IPS-20b (cell line): ENCODE measurements around the gene ROPN1B.
"Not testable (repeated sequence)": the region's sequence is repeated elsewhere in the genome, so short reads cannot be mapped to it uniquely, and the experiment has no call there.

Experiments
- H3K27ac ChIP-seq: one replicate; pipeline ENCODE4 v1.5.1; 2013; ENCODE audit warnings: low read length
- H3K27me3 ChIP-seq: 2 replicates; pipeline ENCODE4 v1.6.1; 2013; ENCODE audit warnings: mild to moderate bottlenecking, low read length, inconsistent platforms; ENCODE audit not compliant: insufficient read depth
- H3K36me3 ChIP-seq: 2 replicates; pipeline ENCODE4 v1.6.1; 2013; ENCODE audit warnings: low read depth, mild to moderate bottlenecking, inconsistent platforms, low read length, moderate library complexity; ENCODE audit not compliant: insufficient read depth
- H3K4me1 ChIP-seq: 2 replicates; pipeline ENCODE4 v1.6.1; 2013; ENCODE audit warnings: mild to moderate bottlenecking, control low read depth, inconsistent platforms, low read length, moderate library complexity; ENCODE audit not compliant: insufficient read depth
- H3K4me3 ChIP-seq: 2 replicates; pipeline ENCODE4 v1.5.1; 2013; ENCODE audit warnings: mild to moderate bottlenecking, low read length, inconsistent platforms
- H3K9ac ChIP-seq: 2 replicates; pipeline ENCODE4 v1.6.1; 2013; ENCODE audit warnings: low read depth, mild to moderate bottlenecking, inconsistent platforms, low read length, moderate library complexity
- H3K9me3 ChIP-seq: 2 replicates; pipeline ENCODE4 v1.6.1; 2013; ENCODE audit warnings: mild to moderate bottlenecking, low read depth, low read length, inconsistent platforms; ENCODE audit not compliant: insufficient read depth

ROPN1B gene

GRCh38 chr3:125968701-125969592 lies at the start of gene ROPN1B:
Gene ROPN1B (plus strand): TSS chr3:125969178. CDS start chr3:125972055, 2,877 bp downstream.
- not testable (repeated sequence) for H3K27ac ChIP-seq, H3K9ac ChIP-seq, H3K4me1 ChIP-seq, H3K4me3 ChIP-seq, H3K36me3 ChIP-seq, H3K9me3 ChIP-seq
- peaks cover 70% of the 10 kb centered on the region for H3K27me3 ChIP-seq

GRCh38 chr3:125920191-125920590 lies 48.8 kb upstream of the ROPN1B start:
- not testable (repeated sequence) for H3K27ac ChIP-seq, H3K36me3 ChIP-seq, H3K27me3 ChIP-seq, H3K9me3 ChIP-seq, H3K4me1 ChIP-seq, H3K4me3 ChIP-seq, H3K9ac ChIP-seq

GRCh38 chr3:125920751-125921279 lies 48.2 kb upstream of the ROPN1B start:
- H3K9ac ChIP-seq, H3K36me3 ChIP-seq, H3K9me3 ChIP-seq, H3K27me3 ChIP-seq, H3K27ac ChIP-seq, H3K4me1 ChIP-seq, H3K4me3 ChIP-seq: not testable (repeated sequence)

DNA sequence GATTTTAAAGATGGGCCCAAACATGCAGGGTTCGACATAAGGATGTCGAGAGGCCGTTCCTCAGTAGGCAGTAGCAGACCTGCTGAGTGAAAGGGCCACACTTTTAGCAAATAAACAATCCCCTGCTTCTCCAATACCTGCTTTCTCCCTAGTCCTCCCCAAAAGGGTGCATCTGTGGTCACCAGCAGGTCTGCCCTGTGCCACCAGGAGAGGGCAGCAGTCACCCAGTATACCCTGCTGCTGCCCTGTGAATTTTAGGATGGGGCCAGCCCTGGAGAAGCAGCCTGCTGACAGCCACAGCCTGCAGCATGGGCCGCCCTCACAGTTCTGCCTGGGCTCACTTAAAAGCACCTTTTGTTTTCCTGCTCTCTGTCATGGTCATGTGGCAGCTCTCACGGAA lies 47.3 kb upstream of the ROPN1B start:
- H3K27me3 ChIP-seq, H3K4me3 ChIP-seq: not testable (repeated sequence)

DNA sequence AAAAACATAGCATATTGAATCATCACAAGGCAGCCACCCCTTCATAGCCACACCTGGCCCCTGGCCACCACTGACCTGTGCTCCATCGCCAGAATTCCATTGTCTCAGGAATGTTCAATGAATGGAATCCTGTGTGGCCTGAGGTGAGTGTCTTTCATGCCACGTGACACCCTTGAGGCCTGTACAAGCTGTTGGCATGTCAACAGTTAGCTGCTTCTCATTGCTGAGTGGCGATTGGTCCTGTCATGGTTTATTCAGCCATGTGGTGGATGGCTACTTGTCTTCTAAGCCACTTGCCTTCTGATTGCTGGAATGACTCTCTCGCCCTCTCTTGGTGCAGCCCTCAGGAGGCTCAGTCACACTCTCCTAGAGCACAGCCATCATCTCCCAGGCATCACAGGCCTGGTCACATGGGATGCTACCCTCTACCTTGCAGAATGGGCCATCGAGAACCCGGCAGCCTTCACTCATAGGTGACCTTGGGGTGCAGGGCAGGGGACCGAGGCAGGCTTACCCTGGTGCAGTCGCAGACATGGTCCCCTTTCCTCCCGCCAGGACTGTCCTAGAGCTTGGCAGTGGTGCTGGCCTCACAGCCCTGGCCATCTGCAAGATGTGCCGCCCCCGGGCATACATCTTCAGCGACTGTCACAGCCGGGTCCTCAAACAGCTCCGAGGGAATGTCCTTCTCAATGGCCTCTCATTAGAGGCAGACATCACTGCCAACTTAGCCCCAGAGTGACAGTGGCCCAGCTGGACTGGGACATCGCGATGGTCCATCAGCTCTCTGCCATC lies 45.5 kb upstream of the ROPN1B start:
- H3K36me3 ChIP-seq, H3K9ac ChIP-seq, H3K9me3 ChIP-seq, H3K27ac ChIP-seq, H3K4me3 ChIP-seq, H3K4me1 ChIP-seq, H3K27me3 ChIP-seq: not testable (repeated sequence)

More for the DNA sequence above, 47.3 kb upstream of the ROPN1B start:
- H3K36me3 ChIP-seq, H3K27ac ChIP-seq, H3K9me3 ChIP-seq, H3K9ac ChIP-seq, H3K4me1 ChIP-seq: not testable (repeated sequence)

- H3K27me3 ChIP-seq, H3K27ac ChIP-seq, H3K4me1 ChIP-seq, H3K9ac ChIP-seq, H3K36me3 ChIP-seq, H3K9me3 ChIP-seq, H3K4me3 ChIP-seq: not testable (repeated sequence)
Observed at GRCh38 chr3:125924276-125924675, 44.7 kb upstream of the ROPN1B start.

DNA sequence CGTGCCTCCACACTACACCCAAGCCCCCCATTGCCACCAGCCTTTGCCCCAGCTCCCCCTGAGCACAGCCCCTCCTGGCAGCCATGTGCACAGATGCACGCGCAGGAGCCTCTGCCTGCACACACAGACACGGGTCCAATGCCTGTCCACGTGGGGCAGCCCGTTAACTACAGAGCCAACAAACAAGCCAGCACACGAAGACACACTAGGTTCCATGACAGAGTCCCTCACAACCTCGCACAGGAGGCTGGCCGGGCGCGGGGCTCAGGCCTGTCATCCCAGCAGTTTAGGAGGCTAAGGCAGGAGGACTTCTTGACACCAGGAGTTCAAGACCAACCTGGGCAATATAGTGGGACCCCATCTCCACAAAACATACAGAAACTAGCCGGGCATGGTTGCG lies 43.3 kb upstream of the ROPN1B start:
- H3K4me1 ChIP-seq, H3K9ac ChIP-seq, H3K4me3 ChIP-seq, H3K27ac ChIP-seq, H3K36me3 ChIP-seq, H3K27me3 ChIP-seq, H3K9me3 ChIP-seq: not testable (repeated sequence)

DNA sequence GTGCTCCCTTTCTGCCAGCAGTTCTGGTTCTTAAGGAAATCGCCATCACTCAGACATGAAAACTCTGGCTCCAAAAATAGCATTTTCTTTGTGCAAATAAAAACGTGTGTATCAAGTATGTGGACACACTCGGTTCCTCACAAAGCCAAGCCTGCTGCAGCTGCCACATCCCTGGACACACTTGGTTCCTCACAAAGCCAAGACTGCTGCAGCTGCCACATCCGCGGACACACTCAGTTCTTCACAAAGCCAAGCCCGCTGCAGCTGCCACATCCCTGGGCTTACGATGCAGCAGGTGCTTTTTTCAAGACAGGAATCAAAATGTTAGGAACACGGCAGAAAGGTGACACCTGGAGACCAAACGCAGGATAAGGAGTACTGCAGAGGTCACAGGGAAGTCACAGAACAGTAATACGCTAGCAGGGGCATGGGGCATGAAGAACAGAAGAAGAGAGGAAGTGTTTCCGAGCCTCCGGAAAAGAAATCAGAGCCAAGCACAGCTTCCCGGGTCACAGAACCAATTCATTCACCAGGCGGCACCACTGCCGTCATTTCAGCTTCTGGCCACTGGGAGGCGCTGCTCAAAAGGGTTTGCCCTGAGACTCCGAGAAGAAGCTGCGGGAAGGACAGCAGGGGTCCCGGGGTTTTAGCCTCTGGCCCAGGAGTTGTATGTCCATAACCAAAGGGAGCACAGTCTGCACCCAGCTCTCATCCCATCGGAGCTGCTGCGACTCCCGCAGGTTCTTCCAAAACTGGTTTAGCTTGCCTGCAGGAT lies 40.0 kb upstream of the ROPN1B start:
- not testable (repeated sequence) for H3K36me3 ChIP-seq, H3K9me3 ChIP-seq, H3K9ac ChIP-seq, H3K4me3 ChIP-seq, H3K27ac ChIP-seq, H3K4me1 ChIP-seq, H3K27me3 ChIP-seq

- not testable (repeated sequence) for H3K4me1 ChIP-seq, H3K9ac ChIP-seq, H3K27me3 ChIP-seq, H3K27ac ChIP-seq, H3K9me3 ChIP-seq, H3K4me3 ChIP-seq, H3K36me3 ChIP-seq
Observed at GRCh38 chr3:125929765-125930164, 39.2 kb upstream of the ROPN1B start.

DNA sequence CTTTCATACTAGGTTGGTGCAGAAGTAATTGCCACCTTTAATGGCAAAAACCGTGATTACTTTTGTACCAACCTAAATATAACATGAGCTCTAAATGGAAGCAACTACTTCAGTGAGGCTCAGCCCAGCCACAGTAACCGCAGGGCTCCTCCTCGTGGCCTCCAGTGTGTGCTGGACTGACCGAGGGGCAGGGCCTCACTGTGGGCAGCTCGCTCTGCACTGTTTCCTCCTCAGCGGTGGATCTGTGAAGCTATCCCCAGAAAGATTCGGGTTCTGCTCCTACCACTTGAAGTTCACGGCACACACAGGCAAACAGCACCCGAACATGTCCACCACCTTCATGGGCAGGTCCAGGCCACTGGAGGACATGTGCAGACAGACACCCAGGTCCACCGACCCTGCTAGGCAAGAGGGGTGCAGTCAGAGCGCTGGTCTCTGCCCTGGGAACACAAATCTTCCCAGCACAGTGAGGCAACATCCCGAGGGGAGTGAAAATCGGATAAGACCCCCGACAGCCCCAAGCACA lies 37.6 kb upstream of the ROPN1B start:
- H3K27me3 ChIP-seq, H3K4me1 ChIP-seq, H3K4me3 ChIP-seq, H3K9me3 ChIP-seq, H3K36me3 ChIP-seq, H3K27ac ChIP-seq, H3K9ac ChIP-seq: not testable (repeated sequence)

DNA sequence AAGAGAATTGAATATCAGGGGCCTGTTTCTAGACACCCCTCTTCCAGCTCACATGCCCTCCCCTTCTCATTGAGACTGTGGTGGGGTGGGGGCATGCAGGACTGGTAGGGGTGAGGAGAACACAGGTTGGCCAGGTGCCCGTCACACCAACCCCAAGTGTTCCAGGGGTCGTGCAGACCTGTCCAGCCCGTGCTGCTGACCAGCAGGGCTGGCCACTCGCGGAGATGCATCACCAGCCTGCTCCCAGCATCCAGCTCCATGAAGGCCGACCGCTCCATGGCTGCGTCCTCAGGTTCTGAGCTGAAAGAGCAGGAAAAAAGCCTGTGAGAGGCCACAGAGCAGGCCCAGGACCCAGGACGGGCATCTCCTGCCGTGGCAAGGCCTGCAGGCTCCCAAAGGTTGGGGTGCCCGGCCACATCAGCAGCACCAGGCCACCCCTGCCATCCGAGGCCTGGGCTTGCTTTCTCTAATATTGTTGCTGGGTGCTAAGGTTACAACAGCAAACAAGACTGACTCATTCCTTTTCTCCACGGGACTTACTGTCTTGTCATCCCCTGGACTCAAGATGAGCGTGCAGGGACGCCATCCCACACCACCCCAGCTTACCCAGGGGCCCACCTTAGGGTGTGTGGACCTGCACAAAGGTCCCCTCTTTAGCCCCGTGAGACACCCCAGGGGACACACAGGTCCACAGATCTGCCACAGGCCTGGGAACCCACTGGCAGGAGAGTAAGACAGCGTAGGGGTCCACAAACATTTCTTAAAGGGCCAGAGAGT lies 35.4 kb upstream of the ROPN1B start:
- not testable (repeated sequence) for H3K4me1 ChIP-seq, H3K9ac ChIP-seq, H3K27ac ChIP-seq, H3K9me3 ChIP-seq, H3K27me3 ChIP-seq, H3K4me3 ChIP-seq, H3K36me3 ChIP-seq
